H9 (cell line): ENCODE results near the gene ZFY. TPM values are rescaled to one million over a fixed set of nuclear protein-coding genes. Genes with fewer than 3 reads are reported as not detected.

Experiments used
- DNase-seq: peaks from one replicate; pipeline ENCODE4 v3.0.0-alpha.2; 2017
- H2AFZ ChIP-seq: one replicate; pipeline ENCODE4 v1.6.1; 2013; ENCODE audit warnings: mild to moderate bottlenecking, low read length, control low read depth, moderate library complexity
- H2AK5ac ChIP-seq: 2 replicates; pipeline ENCODE4 v1.6.1; 2013; ENCODE audit warnings: low read length, control low read depth, mixed read lengths; ENCODE audit not compliant: insufficient read length
- H2BK120ac ChIP-seq: one replicate; pipeline ENCODE4 v1.6.1; 2013; ENCODE audit warnings: low read depth, mild to moderate bottlenecking, low read length, control low read depth, inconsistent platforms; ENCODE audit not compliant: poor library complexity, severe bottlenecking
- H2BK12ac ChIP-seq: 2 replicates; pipeline ENCODE4 v1.6.1; 2013; ENCODE audit warnings: low read length, control low read depth, mixed read lengths, low read depth; ENCODE audit not compliant: insufficient read length
- H2BK15ac ChIP-seq: 2 replicates; pipeline ENCODE4 v1.6.1; 2013; ENCODE audit warnings: low read depth, low read length, control low read depth
- H2BK20ac ChIP-seq: one replicate; pipeline ENCODE4 v1.6.1; 2013; ENCODE audit warnings: low read depth, mild to moderate bottlenecking, low read length, control low read depth, inconsistent platforms; ENCODE audit not compliant: poor library complexity, severe bottlenecking
- H2BK5ac ChIP-seq: 2 replicates; pipeline ENCODE4 v1.6.1; 2013; ENCODE audit warnings: low read length, control low read depth, mixed read lengths; ENCODE audit not compliant: insufficient read length
- H3K14ac ChIP-seq: 2 replicates; pipeline ENCODE4 v1.6.1; 2013; ENCODE audit warnings: low read length, control low read depth; ENCODE audit not compliant: insufficient read depth
- H3K18ac ChIP-seq: 2 replicates; pipeline ENCODE4 v1.6.1; 2013; ENCODE audit warnings: low read depth, mild to moderate bottlenecking, mixed read lengths, low read length, control low read depth; ENCODE audit not compliant: insufficient read length
- H3K23ac ChIP-seq: 2 replicates; pipeline ENCODE4 v1.6.1; 2013; ENCODE audit warnings: low read length, control low read depth, mixed read lengths, low read depth; ENCODE audit not compliant: insufficient read length
- H3K23me2 ChIP-seq: 2 replicates; pipeline ENCODE4 v1.6.1; 2013; ENCODE audit warnings: low read depth, mild to moderate bottlenecking, mixed read lengths, low read length, control low read depth; ENCODE audit not compliant: insufficient read length, poor library complexity, severe bottlenecking
- H3K27ac ChIP-seq: 2 replicates; pipeline ENCODE4 v1.5.1; 2013; ENCODE audit warnings: low read length, control low read depth, mixed read lengths, low read depth; ENCODE audit not compliant: insufficient read length
- H3K27me3 ChIP-seq: 2 replicates; pipeline ENCODE4 v1.6.1; 2013; ENCODE audit warnings: low read length, control low read depth, inconsistent platforms; ENCODE audit not compliant: insufficient read depth
- H3K4ac ChIP-seq: 2 replicates; pipeline ENCODE4 v1.6.1; 2013; ENCODE audit warnings: low read depth, mild to moderate bottlenecking, control low read depth, inconsistent platforms, low read length, moderate library complexity
- H3K4me1 ChIP-seq: 2 replicates; pipeline ENCODE4 v1.6.1; 2013; ENCODE audit warnings: low read length, control low read depth, inconsistent platforms; ENCODE audit not compliant: insufficient read depth
- H3K4me2 ChIP-seq: 2 replicates; pipeline ENCODE4 v1.6.1; 2013; ENCODE audit warnings: low read length, control low read depth, mixed read lengths; ENCODE audit not compliant: insufficient read length, insufficient read depth
- H3K56ac ChIP-seq: 2 replicates; pipeline ENCODE4 v1.6.1; 2013; ENCODE audit warnings: low read depth, mild to moderate bottlenecking, mixed read lengths, low read length, control low read depth; ENCODE audit not compliant: insufficient read length
- H3K79me1 ChIP-seq: 2 replicates; pipeline ENCODE4 v1.6.1; 2013; ENCODE audit warnings: low read depth, mild to moderate bottlenecking, moderate library complexity, low read length, control low read depth, inconsistent platforms; ENCODE audit not compliant: insufficient read depth, poor library complexity, severe bottlenecking
- H3K79me2 ChIP-seq: 2 replicates; pipeline ENCODE4 v1.6.1; 2013; ENCODE audit warnings: low read length, control low read depth, inconsistent platforms; ENCODE audit not compliant: insufficient read depth
- H3K9ac ChIP-seq: 2 replicates; pipeline ENCODE4 v1.6.1; 2013; ENCODE audit warnings: low read length, control low read depth, mixed read lengths; ENCODE audit not compliant: insufficient read length; ENCODE audit errors: extremely low read depth
- H3K9me3 ChIP-seq: one replicate; pipeline ENCODE4 v1.6.1; 2013; ENCODE audit warnings: low read depth, low read length, inconsistent platforms; ENCODE audit not compliant: control insufficient read depth
- H3T11ph ChIP-seq: one replicate; pipeline ENCODE4 v1.6.1; 2013; ENCODE audit warnings: mild to moderate bottlenecking, low read length, control low read depth, inconsistent platforms
- H4K20me1 ChIP-seq: one replicate; pipeline ENCODE4 v1.6.1; 2013; ENCODE audit not compliant: control insufficient read depth, insufficient read length, insufficient read depth
- H4K5ac ChIP-seq: 2 replicates; pipeline ENCODE4 v1.6.1; 2013; ENCODE audit warnings: low read depth, mild to moderate bottlenecking, mixed read lengths, low read length, control low read depth; ENCODE audit not compliant: insufficient read length
- H4K8ac ChIP-seq: replicated peaks from 2 replicates; pipeline ENCODE4 v1.6.1; 2013; ENCODE audit warnings: low read length, control low read depth, mixed read lengths, low read depth; ENCODE audit not compliant: insufficient read length
- H4K91ac ChIP-seq: 2 replicates; pipeline ENCODE4 v1.6.1; 2013; ENCODE audit warnings: low read depth, mild to moderate bottlenecking, moderate library complexity, mixed read lengths, low read length, control low read depth; ENCODE audit not compliant: insufficient read length
- H3K27ac Mint-ChIP-seq, 3 experiments: 2 replicates in 2 of 3; 3 replicates in 1 of 3; pipeline ENCODE4 v1.8.0; 2020 to 2021; ENCODE audit warnings: mixed read lengths in 3 of 3, mild to moderate bottlenecking in 1 of 3, moderate library complexity in 1 of 3
- H3K27me3 Mint-ChIP-seq: 2 replicates; pipeline ENCODE4 v1.8.0; 2021; ENCODE audit warnings: low read depth, mild to moderate bottlenecking, moderate library complexity, mixed read lengths
- H3K36me3 Mint-ChIP-seq, 3 experiments: 2 replicates in 2 of 3; 3 replicates in 1 of 3; pipeline ENCODE4 v1.8.0; 2020 to 2021; ENCODE audit warnings: low read depth in 3 of 3, mixed read lengths in 3 of 3; ENCODE audit not compliant: insufficient read depth in 1 of 3
- H3K4me1 Mint-ChIP-seq, 2 experiments: 2 replicates each; pipeline ENCODE4 v1.8.0; 2020; ENCODE audit warnings: mixed read lengths in 2 of 2
- H3K4me3 Mint-ChIP-seq, 2 experiments: 2 replicates in 1 of 2; 3 replicates in 1 of 2; pipeline ENCODE4 v1.8.0; 2020 to 2021; ENCODE audit warnings: mild to moderate bottlenecking in 2 of 2, mixed read lengths in 2 of 2, moderate library complexity in 1 of 2
- H3K9me3 Mint-ChIP-seq, 2 experiments: 2 replicates in 1 of 2; 3 replicates in 1 of 2; pipeline ENCODE4 v1.8.0; 2020; ENCODE audit warnings: mild to moderate bottlenecking in 2 of 2, mixed read lengths in 2 of 2, moderate library complexity in 1 of 2
- WGBS: extraction: QIAGEN DNeasy Blood & Tissue Kit; methylation state at CpG from one replicate; pipeline ENCODE4 v1.1.7; 2013; ENCODE audit warnings: missing lambda C conversion rate, low lambda C conversion rate, mixed read lengths; ENCODE audit not compliant: insufficient read length; ENCODE audit errors: extremely low coverage; 5-methylcytosine and 5-hydroxymethylcytosine counted together
- total RNA-seq: library from RNA; stranded (reverse); gene quantifications from 2 replicates; pipeline ENCODE4 v1.2.1, GENCODE V29; 2021
- TF ChIP-seq, protein P1 (sequence below): fragments of 200-600 bp; sonication (generic); conservative IDR thresholded peaks from 3 replicates; pipeline ENCODE4 v1.8.0; 2021; ENCODE audit warnings: antibody characterized with exemption, mild to moderate bottlenecking

ZFY gene
- total RNA-seq, 1 experiment from 2014 or later, result not detected

DNA sequence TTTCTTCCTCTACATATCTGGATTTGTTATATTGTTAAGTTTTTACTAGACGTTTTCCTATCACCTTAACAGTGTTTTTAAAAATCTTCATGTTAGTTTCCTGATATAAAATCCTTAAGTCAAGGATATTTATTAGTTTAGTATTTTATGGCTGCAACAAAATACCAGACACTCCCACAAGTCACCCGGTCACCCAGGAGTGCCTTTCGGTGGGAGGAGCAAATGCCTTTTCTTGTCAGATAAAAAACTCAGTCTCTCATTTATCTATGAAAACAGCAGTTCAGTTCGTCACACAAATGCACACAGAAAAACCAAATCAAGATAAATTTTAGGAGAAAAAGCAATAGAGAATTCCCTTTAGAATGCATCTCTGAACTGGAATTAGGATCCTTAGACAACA lies 77.0 kb downstream of the ZFY start:
- H3K4me2 ChIP-seq, result no peak overlapping the region
- WGBS, result no CpG with 5 or more reads among the region's 4 CpGs
- no peak overlapping the region for H3K23ac ChIP-seq
- H4K5ac ChIP-seq, result no peak overlapping the region
- H3K27ac ChIP-seq, result no peak overlapping the region
- H3K9me3 ChIP-seq, result no peaks in the 10 kb centered on the region
- H3K27me3 ChIP-seq, result no peaks in the 10 kb centered on the region
- Mint-ChIP-seq H3K27ac (no peak overlapping the region), H3K4me3 (no peak overlapping the region), H3K4me1 (no peaks in the 10 kb centered on the region), H3K27me3 (no peaks in the 10 kb centered on the region), H3K9me3 (no peaks in the 10 kb centered on the region), H3K36me3 (no peaks in the 10 kb centered on the region)
- no peak overlapping the region for H2BK15ac ChIP-seq
- no peak overlapping the region for H4K91ac ChIP-seq
- no peak for DNase-seq
- TF ChIP-seq, protein P1, sequence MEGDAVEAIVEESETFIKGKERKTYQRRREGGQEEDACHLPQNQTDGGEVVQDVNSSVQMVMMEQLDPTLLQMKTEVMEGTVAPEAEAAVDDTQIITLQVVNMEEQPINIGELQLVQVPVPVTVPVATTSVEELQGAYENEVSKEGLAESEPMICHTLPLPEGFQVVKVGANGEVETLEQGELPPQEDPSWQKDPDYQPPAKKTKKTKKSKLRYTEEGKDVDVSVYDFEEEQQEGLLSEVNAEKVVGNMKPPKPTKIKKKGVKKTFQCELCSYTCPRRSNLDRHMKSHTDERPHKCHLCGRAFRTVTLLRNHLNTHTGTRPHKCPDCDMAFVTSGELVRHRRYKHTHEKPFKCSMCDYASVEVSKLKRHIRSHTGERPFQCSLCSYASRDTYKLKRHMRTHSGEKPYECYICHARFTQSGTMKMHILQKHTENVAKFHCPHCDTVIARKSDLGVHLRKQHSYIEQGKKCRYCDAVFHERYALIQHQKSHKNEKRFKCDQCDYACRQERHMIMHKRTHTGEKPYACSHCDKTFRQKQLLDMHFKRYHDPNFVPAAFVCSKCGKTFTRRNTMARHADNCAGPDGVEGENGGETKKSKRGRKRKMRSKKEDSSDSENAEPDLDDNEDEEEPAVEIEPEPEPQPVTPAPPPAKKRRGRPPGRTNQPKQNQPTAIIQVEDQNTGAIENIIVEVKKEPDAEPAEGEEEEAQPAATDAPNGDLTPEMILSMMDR, result no peak
- no peak overlapping the region for H2BK5ac ChIP-seq
- no peaks in the 10 kb centered on the region for H4K20me1 ChIP-seq
- no peak overlapping the region for H2AK5ac ChIP-seq
- H3K79me1 ChIP-seq, result no peaks in the 10 kb centered on the region
- no peak overlapping the region for H3T11ph ChIP-seq
- no peak overlapping the region for H2BK20ac ChIP-seq
- no peak overlapping the region for H2BK12ac ChIP-seq
- H3K14ac ChIP-seq, result no peak overlapping the region
- H4K8ac ChIP-seq, result no peak overlapping the region
- H3K18ac ChIP-seq, result no peak overlapping the region
- no peaks in the 10 kb centered on the region for H3K23me2 ChIP-seq
- H3K4me1 ChIP-seq, result no peaks in the 10 kb centered on the region
- H3K4ac ChIP-seq, result no peak overlapping the region
- H3K9ac ChIP-seq, result no peak overlapping the region
- H2AFZ ChIP-seq, result no peak overlapping the region
- no peak overlapping the region for H2BK120ac ChIP-seq
- no peak overlapping the region for H3K56ac ChIP-seq
- H3K79me2 ChIP-seq, result no peaks in the 10 kb centered on the region
